ENCODE results near the gene CPEB1. TPM values are rescaled to one million over a fixed set of nuclear protein-coding genes. Genes with fewer than 3 reads are reported as not detected.

The CPEB1 gene
- total RNA-seq, 4 donors from 2014 or later = 0.15 to 2.9 (median 1.3) TPM

DNA sequence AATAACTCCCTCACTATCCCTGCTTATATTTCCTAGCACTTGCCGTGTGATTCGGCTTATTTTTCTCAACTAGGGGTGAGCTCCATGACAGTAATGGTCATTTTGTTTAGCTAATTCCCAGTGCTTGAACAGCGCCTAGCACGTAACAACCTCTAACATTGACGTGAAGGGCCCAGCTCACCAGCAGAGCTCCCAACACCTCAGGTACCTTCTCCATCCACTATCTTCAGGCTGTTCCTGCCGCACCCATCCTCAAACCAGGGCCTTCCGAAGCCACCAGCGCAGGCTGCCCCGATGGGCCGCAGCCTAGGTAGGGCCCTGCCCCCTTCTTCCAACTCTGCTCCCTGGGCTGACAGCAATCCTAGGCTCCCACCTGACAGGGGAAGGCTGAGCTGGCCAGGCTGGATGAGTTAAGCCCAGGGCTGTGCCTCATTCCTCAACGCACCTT is 106.2 kb downstream of the CPEB1 start:
- intact Hi-C loops (cut with DNase I; ENCODE audit: low total_unique reads) = no loop called here
- TF ChIP-seq, protein P1, sequence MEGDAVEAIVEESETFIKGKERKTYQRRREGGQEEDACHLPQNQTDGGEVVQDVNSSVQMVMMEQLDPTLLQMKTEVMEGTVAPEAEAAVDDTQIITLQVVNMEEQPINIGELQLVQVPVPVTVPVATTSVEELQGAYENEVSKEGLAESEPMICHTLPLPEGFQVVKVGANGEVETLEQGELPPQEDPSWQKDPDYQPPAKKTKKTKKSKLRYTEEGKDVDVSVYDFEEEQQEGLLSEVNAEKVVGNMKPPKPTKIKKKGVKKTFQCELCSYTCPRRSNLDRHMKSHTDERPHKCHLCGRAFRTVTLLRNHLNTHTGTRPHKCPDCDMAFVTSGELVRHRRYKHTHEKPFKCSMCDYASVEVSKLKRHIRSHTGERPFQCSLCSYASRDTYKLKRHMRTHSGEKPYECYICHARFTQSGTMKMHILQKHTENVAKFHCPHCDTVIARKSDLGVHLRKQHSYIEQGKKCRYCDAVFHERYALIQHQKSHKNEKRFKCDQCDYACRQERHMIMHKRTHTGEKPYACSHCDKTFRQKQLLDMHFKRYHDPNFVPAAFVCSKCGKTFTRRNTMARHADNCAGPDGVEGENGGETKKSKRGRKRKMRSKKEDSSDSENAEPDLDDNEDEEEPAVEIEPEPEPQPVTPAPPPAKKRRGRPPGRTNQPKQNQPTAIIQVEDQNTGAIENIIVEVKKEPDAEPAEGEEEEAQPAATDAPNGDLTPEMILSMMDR (IDR thresholded peaks at IDR 0.05) = no peak
- TF ChIP-seq POLR2A (IDR thresholded peaks at IDR 0.05) = no peak
- WGBS, 2 donors = 18 to 22% methylated on average over 11 of the region's 11 CpGs
- no peak for DNase-seq (ENCODE audit: low spot score in 2 of 2)
- peak overlapping the region; percentile 97 for H3K4me3 ChIP-seq (ENCODE audit: low read depth, poor library complexity, severe bottlenecking)

DNA sequence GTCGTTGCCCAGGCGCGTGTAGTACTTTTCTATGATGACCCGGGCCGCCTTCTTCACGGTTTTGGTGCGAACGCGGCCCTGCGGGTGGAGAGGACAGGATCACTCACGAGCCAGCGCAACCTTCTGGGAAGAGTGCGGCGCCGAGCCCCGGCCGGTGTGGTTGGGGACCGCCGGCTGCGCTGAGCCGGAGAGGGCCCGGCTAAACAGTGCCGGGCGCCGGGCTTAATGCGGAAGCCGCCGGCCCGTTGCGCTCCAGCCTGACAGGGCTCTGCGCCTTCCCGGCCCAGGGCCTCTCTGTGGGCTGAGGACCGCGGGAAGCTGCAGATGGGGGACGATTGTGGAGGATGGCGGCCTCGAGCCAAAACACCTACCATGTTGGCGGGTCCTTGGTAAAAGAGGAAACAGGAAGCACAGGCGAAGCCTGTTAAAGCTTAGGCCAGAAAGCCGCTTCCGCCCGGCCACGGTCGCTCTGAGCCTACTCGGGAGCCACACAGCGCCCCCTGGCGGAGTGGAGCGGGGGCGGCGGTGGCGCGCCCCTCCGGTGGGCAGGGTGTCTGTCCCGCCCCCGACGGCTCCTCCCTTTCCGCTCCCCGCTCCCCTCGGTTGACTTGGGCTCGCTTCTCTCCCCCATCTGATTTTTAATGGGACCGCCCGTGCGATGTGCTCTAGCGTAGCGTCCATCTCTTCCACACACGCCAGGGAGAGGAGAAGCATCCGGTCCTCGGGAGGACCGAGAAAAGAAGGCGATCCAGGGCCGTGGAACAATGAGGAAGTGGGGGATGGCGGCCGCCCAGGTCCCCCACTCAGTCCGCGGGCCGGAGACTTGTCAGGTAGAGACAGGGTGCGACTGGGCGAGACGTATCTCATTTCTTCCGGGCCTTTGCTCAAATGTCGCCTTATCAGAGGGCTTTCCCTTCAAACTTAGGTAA is 106.8 kb downstream of the CPEB1 start, which contains the start of gene RPS17:
RPS17 (minus strand) TSS at position 403 of the 929 bp plus-strand sequence; CDS start at position 374, 29 bp downstream.
- peak; percentile 95 to 99 for DNase-seq (ENCODE audit: low spot score in 2 of 2)
- peak within 1 kb of the TSS; percentile 97 for H3K4me3 ChIP-seq (ENCODE audit: low read depth, poor library complexity, severe bottlenecking)
- TF ChIP-seq, protein P1 (IDR thresholded peaks at IDR 0.05) = peak in 1 of 3 donors; percentile 98
- no peak for TF ChIP-seq POLR2A (IDR thresholded peaks at IDR 0.05)
- 0 to 1% methylated on average over 56 to 75 of the region's 81 CpGs for WGBS, 2 donors
- intact Hi-C loops (cut with DNase I; ENCODE audit: low total_unique reads) = no loop called here

GRCh38 chr15:82539691-82540054 is 107.5 kb downstream of the CPEB1 start:
- TF ChIP-seq POLR2A (IDR thresholded peaks at IDR 0.05) = no peak
- TF ChIP-seq, protein P1 (IDR thresholded peaks at IDR 0.05) = no peak
- DNase-seq (ENCODE audit: low spot score in 2 of 2) = no peak
- peak overlapping the region; percentile 97 for H3K4me3 ChIP-seq (ENCODE audit: low read depth, poor library complexity, severe bottlenecking)
- WGBS, 2 donors = 0% methylated on average over 20 to 23 of the region's 23 CpGs
- intact Hi-C loops (cut with DNase I; ENCODE audit: low total_unique reads) = no loop called here

DNA sequence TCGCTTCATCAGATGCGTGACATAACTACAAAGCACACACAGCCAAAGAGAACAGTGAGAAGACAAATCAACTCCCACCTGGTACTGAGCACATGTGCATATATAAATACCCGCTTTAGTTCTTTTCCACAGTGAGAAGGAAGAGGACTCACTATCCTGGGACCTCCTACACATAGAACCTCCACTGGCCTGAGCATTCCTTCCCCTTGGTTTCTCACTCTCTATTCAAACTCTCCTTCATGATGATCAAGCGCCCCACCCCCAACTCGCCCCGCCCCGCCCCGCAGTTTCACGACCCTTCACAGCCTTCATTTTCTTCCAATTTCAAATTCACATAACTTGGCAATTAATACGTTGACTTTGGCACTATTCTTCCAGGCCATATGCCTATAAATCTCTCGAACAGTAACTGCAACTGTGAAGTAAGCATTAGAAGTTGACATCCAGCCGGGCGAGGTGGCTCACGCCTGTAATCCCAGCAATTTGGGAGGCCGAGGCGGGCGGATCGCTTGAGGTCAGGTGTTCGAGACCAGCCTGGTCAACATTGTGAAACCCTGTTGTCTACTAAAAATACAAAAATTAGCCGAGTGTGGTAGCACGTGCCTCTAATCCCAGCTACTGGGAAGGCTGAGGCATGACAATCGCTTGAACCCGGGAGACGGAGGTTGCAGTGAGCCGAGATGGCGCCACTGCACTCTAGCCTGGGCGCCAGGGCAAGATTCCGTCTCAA is 108.0 kb downstream of the CPEB1 start:
- DNase-seq (ENCODE audit: low spot score in 2 of 2) = no peak
- intact Hi-C loops (cut with DNase I; ENCODE audit: low total_unique reads) = no loop called here
- WGBS, 2 donors = 18 to 19% methylated on average over 28 of the region's 28 CpGs
- no peak for TF ChIP-seq POLR2A (IDR thresholded peaks at IDR 0.05)
- TF ChIP-seq, protein P1 (IDR thresholded peaks at IDR 0.05) = no peak
- peak overlapping the region; percentile 97 for H3K4me3 ChIP-seq (ENCODE audit: low read depth, poor library complexity, severe bottlenecking)

- intact Hi-C loops (cut with DNase I; ENCODE audit: low total_unique reads) = no loop called here
- no peak for DNase-seq (ENCODE audit: low spot score in 2 of 2)
- no peak overlapping the region for H3K4me3 ChIP-seq (ENCODE audit: low read depth, poor library complexity, severe bottlenecking)
- TF ChIP-seq, protein P1 (IDR thresholded peaks at IDR 0.05) = no peak
- no peak for TF ChIP-seq POLR2A (IDR thresholded peaks at IDR 0.05)
- 70 to 72% methylated on average over 4 of the region's 4 CpGs for WGBS, 2 donors
Observed at GRCh38 chr15:82537351-82537908, 109.7 kb downstream of the CPEB1 start.

Data from lower leg skin (tissue), 4 donors.